ENCODE results near the gene SOX2. TPM values are rescaled to one million over a fixed set of nuclear protein-coding genes. Genes with fewer than 3 reads are reported as not detected.

Gene SOX2
- total RNA-seq, 1 donor from 2014 or later, result 1.4 TPM

DNA sequence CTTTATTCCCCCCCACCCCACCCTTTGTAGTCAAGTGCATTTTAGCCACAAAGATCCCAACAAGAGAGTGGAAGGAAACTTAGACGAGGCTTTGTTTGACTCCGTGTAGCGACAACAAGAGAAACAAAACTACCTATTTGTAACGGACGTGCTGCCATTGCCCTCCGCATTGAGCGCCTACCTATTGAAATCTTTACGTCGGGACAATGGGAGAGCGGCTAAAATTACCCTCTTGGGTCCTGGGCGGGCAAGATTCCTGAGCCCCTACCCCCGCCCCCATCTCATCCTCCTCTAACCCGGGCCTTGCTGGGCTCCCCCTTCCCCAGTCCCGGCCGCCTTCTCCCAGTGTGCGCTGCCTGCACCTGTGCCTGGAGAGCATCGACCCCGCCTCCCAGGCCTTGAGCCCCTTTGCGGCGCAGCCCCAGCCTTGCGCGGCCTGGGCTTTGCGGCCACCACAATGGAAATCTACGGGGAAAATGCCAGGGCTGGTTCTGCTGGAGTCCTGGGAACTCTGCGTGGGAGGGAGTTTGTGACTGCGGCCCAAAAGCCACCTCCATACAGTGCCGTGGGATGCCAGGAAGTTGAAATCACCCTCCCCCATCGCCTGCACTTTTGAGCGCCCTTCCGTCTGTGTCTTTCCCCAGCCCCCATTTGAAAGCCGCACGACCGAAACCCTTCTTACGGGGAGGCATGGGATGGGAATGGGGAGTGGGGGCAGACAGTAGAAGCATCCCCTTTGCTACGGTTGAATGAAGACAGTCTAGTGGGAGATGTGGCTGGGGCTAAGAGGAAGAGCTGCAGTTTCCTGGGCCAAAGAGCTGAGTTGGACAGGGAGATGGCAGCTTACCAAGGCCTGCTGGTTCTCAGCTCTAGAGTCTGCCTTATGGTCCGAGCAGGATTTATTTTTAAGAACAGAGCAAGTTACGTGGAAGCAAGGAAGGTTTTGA, 1.1 kb upstream of the SOX2 start:
- DNase-seq (ENCODE audit: low spot score), result no peak
- peaks cover 2% of the 10 kb centered on the region for H3K27me3 Mint-ChIP-seq (ENCODE audit: unreplicated experiment)
- H3K4me1 Mint-ChIP-seq (ENCODE audit: unreplicated experiment), result peaks cover 25% of the 10 kb centered on the region
- no peaks in the 10 kb centered on the region for H3K9me3 Mint-ChIP-seq (ENCODE audit: unreplicated experiment)
- no peak overlapping the region for H3K27ac Mint-ChIP-seq (ENCODE audit: unreplicated experiment)
- TF ChIP-seq, protein P1, sequence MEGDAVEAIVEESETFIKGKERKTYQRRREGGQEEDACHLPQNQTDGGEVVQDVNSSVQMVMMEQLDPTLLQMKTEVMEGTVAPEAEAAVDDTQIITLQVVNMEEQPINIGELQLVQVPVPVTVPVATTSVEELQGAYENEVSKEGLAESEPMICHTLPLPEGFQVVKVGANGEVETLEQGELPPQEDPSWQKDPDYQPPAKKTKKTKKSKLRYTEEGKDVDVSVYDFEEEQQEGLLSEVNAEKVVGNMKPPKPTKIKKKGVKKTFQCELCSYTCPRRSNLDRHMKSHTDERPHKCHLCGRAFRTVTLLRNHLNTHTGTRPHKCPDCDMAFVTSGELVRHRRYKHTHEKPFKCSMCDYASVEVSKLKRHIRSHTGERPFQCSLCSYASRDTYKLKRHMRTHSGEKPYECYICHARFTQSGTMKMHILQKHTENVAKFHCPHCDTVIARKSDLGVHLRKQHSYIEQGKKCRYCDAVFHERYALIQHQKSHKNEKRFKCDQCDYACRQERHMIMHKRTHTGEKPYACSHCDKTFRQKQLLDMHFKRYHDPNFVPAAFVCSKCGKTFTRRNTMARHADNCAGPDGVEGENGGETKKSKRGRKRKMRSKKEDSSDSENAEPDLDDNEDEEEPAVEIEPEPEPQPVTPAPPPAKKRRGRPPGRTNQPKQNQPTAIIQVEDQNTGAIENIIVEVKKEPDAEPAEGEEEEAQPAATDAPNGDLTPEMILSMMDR (IDR thresholded peaks at IDR 0.05; ENCODE audit: unreplicated experiment), result no peak
- H3K36me3 Mint-ChIP-seq (ENCODE audit: low read depth, unreplicated experiment), result no peaks in the 10 kb centered on the region
- H3K4me3 Mint-ChIP-seq (ENCODE audit: unreplicated experiment), result peak overlapping the region; percentile 76

- Mint-ChIP-seq H3K4me1 (ENCODE audit: unreplicated experiment) (peaks cover 26% of the 10 kb centered on the region), H3K27ac (ENCODE audit: unreplicated experiment) (no peak overlapping the region)
Observed at GRCh38 chr3:181712226-181712552, 464 bp downstream of the SOX2 start.

DNA sequence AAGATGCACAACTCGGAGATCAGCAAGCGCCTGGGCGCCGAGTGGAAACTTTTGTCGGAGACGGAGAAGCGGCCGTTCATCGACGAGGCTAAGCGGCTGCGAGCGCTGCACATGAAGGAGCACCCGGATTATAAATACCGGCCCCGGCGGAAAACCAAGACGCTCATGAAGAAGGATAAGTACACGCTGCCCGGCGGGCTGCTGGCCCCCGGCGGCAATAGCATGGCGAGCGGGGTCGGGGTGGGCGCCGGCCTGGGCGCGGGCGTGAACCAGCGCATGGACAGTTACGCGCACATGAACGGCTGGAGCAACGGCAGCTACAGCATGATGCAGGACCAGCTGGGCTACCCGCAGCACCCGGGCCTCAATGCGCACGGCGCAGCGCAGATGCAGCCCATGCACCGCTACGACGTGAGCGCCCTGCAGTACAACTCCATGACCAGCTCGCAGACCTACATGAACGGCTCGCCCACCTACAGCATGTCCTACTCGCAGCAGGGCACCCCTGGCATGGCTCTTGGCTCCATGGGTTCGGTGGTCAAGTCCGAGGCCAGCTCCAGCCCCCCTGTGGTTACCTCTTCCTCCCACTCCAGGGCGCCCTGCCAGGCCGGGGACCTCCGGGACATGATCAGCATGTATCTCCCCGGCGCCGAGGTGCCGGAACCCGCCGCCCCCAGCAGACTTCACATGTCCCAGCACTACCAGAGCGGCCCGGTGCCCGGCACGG, 991 bp downstream of the SOX2 start:
- DNase-seq (ENCODE audit: low spot score), result peak; percentile 56

More at GRCh38 chr3:181712226-181712552, 464 bp downstream of the SOX2 start:
- DNase-seq (ENCODE audit: low spot score), result no peak
- TF ChIP-seq, protein P1 (IDR thresholded peaks at IDR 0.05; ENCODE audit: unreplicated experiment), result no peak
- Mint-ChIP-seq H3K4me3 (ENCODE audit: unreplicated experiment) (peak overlapping the region; percentile 87), H3K9me3 (ENCODE audit: unreplicated experiment) (no peaks in the 10 kb centered on the region), H3K27me3 (ENCODE audit: unreplicated experiment) (peaks cover 1% of the 10 kb centered on the region), H3K36me3 (ENCODE audit: low read depth, unreplicated experiment) (no peaks in the 10 kb centered on the region)

DNA sequence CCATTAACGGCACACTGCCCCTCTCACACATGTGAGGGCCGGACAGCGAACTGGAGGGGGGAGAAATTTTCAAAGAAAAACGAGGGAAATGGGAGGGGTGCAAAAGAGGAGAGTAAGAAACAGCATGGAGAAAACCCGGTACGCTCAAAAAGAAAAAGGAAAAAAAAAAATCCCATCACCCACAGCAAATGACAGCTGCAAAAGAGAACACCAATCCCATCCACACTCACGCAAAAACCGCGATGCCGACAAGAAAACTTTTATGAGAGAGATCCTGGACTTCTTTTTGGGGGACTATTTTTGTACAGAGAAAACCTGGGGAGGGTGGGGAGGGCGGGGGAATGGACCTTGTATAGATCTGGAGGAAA, 1.5 kb downstream of the SOX2 start:
- peaks cover 3% of the 10 kb centered on the region for H3K27me3 Mint-ChIP-seq (ENCODE audit: unreplicated experiment)

More for the DNA sequence above, 991 bp downstream of the SOX2 start:
- H3K4me3 Mint-ChIP-seq (ENCODE audit: unreplicated experiment), result peak overlapping the region; percentile 87
- peaks cover 1% of the 10 kb centered on the region for H3K27me3 Mint-ChIP-seq (ENCODE audit: unreplicated experiment)
- H3K36me3 Mint-ChIP-seq (ENCODE audit: low read depth, unreplicated experiment), result no peaks in the 10 kb centered on the region
- H3K27ac Mint-ChIP-seq (ENCODE audit: unreplicated experiment), result peak overlapping the region; percentile 46
- H3K4me1 Mint-ChIP-seq (ENCODE audit: unreplicated experiment), result peaks cover 26% of the 10 kb centered on the region
- TF ChIP-seq, protein P1 (IDR thresholded peaks at IDR 0.05; ENCODE audit: unreplicated experiment), result no peak
- H3K9me3 Mint-ChIP-seq (ENCODE audit: unreplicated experiment), result no peaks in the 10 kb centered on the region

More for the DNA sequence above, 1.5 kb downstream of the SOX2 start:
- H3K36me3 Mint-ChIP-seq (ENCODE audit: low read depth, unreplicated experiment), result no peaks in the 10 kb centered on the region
- peak overlapping the region; percentile 46 for H3K27ac Mint-ChIP-seq (ENCODE audit: unreplicated experiment)
- H3K9me3 Mint-ChIP-seq (ENCODE audit: unreplicated experiment), result no peaks in the 10 kb centered on the region
- H3K4me1 Mint-ChIP-seq (ENCODE audit: unreplicated experiment), result peaks cover 23% of the 10 kb centered on the region
- H3K4me3 Mint-ChIP-seq (ENCODE audit: unreplicated experiment), result peak overlapping the region; percentile 87
- TF ChIP-seq, protein P1 (IDR thresholded peaks at IDR 0.05; ENCODE audit: unreplicated experiment), result no peak
- no peak for DNase-seq (ENCODE audit: low spot score)
